Vagina (tissue), 2 donors: ENCODE results near the gene ZNF195. TPM values are rescaled to one million over a fixed set of nuclear protein-coding genes. Genes with fewer than 3 reads are reported as not detected.
"Not testable (repeated sequence)": the region's sequence is repeated elsewhere in the genome, so short reads cannot be mapped to it uniquely, and the experiment has no call there.

ENCODE experiments used
- DNase-seq, 2 donors: peaks; one replicate each; pipeline ENCODE4 v3.0.0-alpha.2; 2017; ENCODE audit errors: extremely low spot score in 2 of 2
- H3K27ac ChIP-seq: fragments of 200-600 bp; sonication (generic); one replicate; pipeline ENCODE4 v1.5.1; 2019
- H3K27me3 ChIP-seq: fragments of 200-600 bp; sonication (generic); one replicate; pipeline ENCODE4 v1.5.1; 2019
- H3K36me3 ChIP-seq, 2 donors: fragments of 200-600 bp; sonication (generic); one replicate each; pipeline ENCODE4 v1.5.1; 2017 to 2019
- H3K4me1 ChIP-seq: fragments of 200-600 bp; sonication (generic); one replicate; pipeline ENCODE4 v1.5.1; 2019
- H3K4me3 ChIP-seq, 2 donors: fragments of 200-600 bp; sonication (generic); 1 replicate in 1 of 2; 2 replicates in 1 of 2; pipeline ENCODE4 v1.5.1; 2016 to 2019
- H3K9me3 ChIP-seq: fragments of 200-600 bp; sonication (generic); one replicate; pipeline ENCODE4 v1.5.1; 2019
- POLR2A ChIP-seq, 2 donors: fragments of 450-650 bp; IDR thresholded peaks; one replicate each; pipeline ENCODE4 v1.6.1; 2017; ENCODE audit warnings: antibody characterized with exemption in 2 of 2, mild to moderate bottlenecking in 2 of 2, moderate library complexity in 2 of 2
- POLR2AphosphoS5 ChIP-seq, 2 donors: sonication (generic); formaldehyde crosslinking; IDR thresholded peaks; one replicate each; pipeline ENCODE4 v1.9.0; 2017; ENCODE audit warnings: antibody characterized with exemption in 2 of 2, mild to moderate bottlenecking in 2 of 2, low read depth in 1 of 2; ENCODE audit not compliant: insufficient read depth in 1 of 2
- intact Hi-C: fragments of 100-400 bp; cut with DNase I; formaldehyde crosslinking; loops from one replicate; pipeline ENCODE4 v1.15.1; 2023
- total RNA-seq: library from RNA; depleted of rRNA; stranded (reverse); fragments of >200 nt; gene quantifications from one replicate; pipeline ENCODE4 v1.2.3, GENCODE V29; 2016
- TF ChIP-seq, protein P1 (sequence below), 3 experiments: fragments of 450-650 bp in 2 of 3; fragments of 200-600 bp in 1 of 3; sonication (generic) in 1 of 3; IDR thresholded peaks; one replicate each; pipeline ENCODE4 v1.5.1; 2017 to 2019; ENCODE audit warnings: antibody characterized with exemption in 3 of 3, mild to moderate bottlenecking in 2 of 3, moderate library complexity in 2 of 3

ZNF195 gene
- total RNA-seq, 1 donor from 2014 or later, result 13.0 TPM

GRCh38 chr11:3417047-3417446 lies 38.1 kb upstream of the ZNF195 start:
- TF ChIP-seq, protein P1, sequence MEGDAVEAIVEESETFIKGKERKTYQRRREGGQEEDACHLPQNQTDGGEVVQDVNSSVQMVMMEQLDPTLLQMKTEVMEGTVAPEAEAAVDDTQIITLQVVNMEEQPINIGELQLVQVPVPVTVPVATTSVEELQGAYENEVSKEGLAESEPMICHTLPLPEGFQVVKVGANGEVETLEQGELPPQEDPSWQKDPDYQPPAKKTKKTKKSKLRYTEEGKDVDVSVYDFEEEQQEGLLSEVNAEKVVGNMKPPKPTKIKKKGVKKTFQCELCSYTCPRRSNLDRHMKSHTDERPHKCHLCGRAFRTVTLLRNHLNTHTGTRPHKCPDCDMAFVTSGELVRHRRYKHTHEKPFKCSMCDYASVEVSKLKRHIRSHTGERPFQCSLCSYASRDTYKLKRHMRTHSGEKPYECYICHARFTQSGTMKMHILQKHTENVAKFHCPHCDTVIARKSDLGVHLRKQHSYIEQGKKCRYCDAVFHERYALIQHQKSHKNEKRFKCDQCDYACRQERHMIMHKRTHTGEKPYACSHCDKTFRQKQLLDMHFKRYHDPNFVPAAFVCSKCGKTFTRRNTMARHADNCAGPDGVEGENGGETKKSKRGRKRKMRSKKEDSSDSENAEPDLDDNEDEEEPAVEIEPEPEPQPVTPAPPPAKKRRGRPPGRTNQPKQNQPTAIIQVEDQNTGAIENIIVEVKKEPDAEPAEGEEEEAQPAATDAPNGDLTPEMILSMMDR (IDR thresholded peaks at IDR 0.05), result peak; percentile 25 to 46 (median 32)
- DNase-seq, H3K27me3 ChIP-seq, H3K4me3 ChIP-seq, H3K4me1 ChIP-seq, H3K9me3 ChIP-seq, H3K36me3 ChIP-seq, intact Hi-C loops, H3K27ac ChIP-seq: not testable (repeated sequence)

- intact Hi-C loops, DNase-seq, H3K36me3 ChIP-seq, H3K9me3 ChIP-seq, H3K4me1 ChIP-seq, H3K27ac ChIP-seq, H3K27me3 ChIP-seq, H3K4me3 ChIP-seq: not testable (repeated sequence)
Measured at GRCh38 chr11:3415301-3415700, 36.4 kb upstream of the ZNF195 start.

- H3K27ac ChIP-seq, H3K36me3 ChIP-seq, intact Hi-C loops, DNase-seq, H3K4me3 ChIP-seq, H3K9me3 ChIP-seq, H3K27me3 ChIP-seq, H3K4me1 ChIP-seq: not testable (repeated sequence)
Measured at GRCh38 chr11:3413666-3414065, 34.7 kb upstream of the ZNF195 start.

DNA sequence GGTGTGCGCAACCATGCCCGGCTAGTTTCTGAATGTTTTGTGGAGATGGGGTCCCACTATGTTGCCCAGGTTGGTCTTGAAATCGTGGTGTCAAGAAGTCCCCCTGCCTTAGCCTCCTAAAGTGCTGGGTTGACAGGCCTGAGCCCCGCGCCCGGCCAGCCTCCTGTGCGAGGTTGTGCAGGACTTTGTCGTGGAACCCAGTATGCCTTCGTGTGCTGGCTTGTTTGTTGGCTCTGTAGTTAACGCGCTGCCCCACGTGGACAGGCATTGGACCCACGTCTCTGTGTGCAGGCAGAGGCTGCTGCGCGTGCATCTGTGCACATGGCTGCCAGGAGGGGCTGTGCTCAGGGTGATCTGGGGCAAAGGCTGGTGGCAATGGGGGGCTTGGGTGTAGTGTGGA lies 33.9 kb upstream of the ZNF195 start:
- H3K27ac ChIP-seq, result no peak overlapping the region
- H3K27me3 ChIP-seq, result no peaks in the 10 kb centered on the region
- H3K4me1 ChIP-seq, result no peaks in the 10 kb centered on the region
- H3K36me3 ChIP-seq, result no peaks in the 10 kb centered on the region
- H3K4me3 ChIP-seq, result no peak overlapping the region
- TF ChIP-seq POLR2AphosphoS5 (IDR thresholded peaks at IDR 0.05; ENCODE audit: insufficient read depth in 1 of 2, low read depth in 1 of 2) (no peak), POLR2A (IDR thresholded peaks at IDR 0.05) (no peak)
- TF ChIP-seq, protein P1 (IDR thresholded peaks at IDR 0.05), result no peak
- no peak for DNase-seq
- H3K9me3 ChIP-seq, result no peaks in the 10 kb centered on the region
- intact Hi-C loops, result no loop called here

DNA sequence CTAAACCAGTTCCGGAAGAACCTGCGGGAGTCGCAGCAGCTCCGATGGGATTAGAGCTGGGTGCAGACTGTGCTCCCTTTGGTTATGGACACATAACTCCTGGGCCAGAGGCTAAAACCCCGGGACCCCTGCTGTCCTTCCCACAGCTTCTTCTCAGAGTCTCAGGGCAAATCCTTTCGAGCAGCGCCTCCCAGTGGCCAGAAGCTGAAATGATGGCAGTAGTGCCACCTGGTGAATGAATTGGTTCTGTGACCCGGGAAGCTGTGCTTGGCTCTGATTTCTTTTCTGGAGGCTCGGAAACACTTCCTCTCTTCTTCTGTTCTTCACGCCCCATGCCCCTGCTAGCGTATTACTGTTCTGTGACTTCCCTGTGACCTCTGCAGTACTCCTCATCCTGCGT lies 29.8 kb upstream of the ZNF195 start:
- H3K4me3 ChIP-seq, intact Hi-C loops, H3K9me3 ChIP-seq, H3K36me3 ChIP-seq, H3K4me1 ChIP-seq, H3K27ac ChIP-seq, H3K27me3 ChIP-seq, DNase-seq: not testable (repeated sequence)
- TF ChIP-seq, protein P1 (IDR thresholded peaks at IDR 0.05), result peak; percentile 64 to 68 (median 66)

- H3K27me3 ChIP-seq, H3K4me3 ChIP-seq, H3K9me3 ChIP-seq, DNase-seq, H3K36me3 ChIP-seq, intact Hi-C loops, H3K4me1 ChIP-seq, H3K27ac ChIP-seq: not testable (repeated sequence)
Measured at GRCh38 chr11:3408058-3408605, 29.2 kb upstream of the ZNF195 start.

GRCh38 chr11:3406937-3407336 lies 28.0 kb upstream of the ZNF195 start:
- DNase-seq, H3K27ac ChIP-seq, H3K27me3 ChIP-seq, H3K9me3 ChIP-seq, H3K36me3 ChIP-seq, H3K4me1 ChIP-seq, intact Hi-C loops, H3K4me3 ChIP-seq: not testable (repeated sequence)

DNA sequence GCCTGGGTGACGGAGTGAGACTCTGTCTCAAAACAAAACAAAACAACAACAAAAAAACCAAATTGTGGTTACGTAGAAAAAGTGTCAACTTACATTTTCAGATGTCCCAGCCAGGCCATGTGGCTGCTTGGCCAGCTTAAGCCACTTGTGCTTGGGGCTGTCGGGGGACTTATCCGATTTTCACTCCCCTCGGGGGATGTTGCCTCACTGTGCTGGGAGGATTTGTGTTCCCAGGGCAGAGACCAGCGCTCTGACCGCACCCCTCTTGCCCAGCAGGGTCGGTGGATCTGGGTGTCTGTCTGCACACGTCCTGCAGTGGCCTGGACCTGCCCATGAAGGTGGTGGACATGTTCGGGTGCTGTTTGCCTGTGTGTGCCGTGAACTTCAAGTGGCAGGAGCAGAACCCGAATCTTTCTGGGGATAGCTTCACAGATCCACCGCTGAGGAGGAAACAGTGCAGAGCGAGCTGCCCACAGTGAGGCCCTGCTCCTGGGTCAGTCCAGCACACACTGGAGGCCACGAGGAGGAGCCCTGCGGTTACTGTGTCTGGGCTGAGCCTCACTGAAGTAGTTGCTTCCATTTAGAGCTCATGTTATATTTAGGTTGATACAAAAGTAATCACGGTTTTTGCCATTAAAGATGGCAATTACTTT lies 27.4 kb upstream of the ZNF195 start:
- H3K27me3 ChIP-seq, H3K9me3 ChIP-seq, H3K4me1 ChIP-seq, intact Hi-C loops, H3K36me3 ChIP-seq, DNase-seq, H3K4me3 ChIP-seq, H3K27ac ChIP-seq: not testable (repeated sequence)

GRCh38 chr11:3404076-3404925 lies 25.4 kb upstream of the ZNF195 start:
- DNase-seq, H3K27ac ChIP-seq, H3K4me1 ChIP-seq, H3K27me3 ChIP-seq, H3K4me3 ChIP-seq, H3K9me3 ChIP-seq, intact Hi-C loops, H3K36me3 ChIP-seq: not testable (repeated sequence)

DNA sequence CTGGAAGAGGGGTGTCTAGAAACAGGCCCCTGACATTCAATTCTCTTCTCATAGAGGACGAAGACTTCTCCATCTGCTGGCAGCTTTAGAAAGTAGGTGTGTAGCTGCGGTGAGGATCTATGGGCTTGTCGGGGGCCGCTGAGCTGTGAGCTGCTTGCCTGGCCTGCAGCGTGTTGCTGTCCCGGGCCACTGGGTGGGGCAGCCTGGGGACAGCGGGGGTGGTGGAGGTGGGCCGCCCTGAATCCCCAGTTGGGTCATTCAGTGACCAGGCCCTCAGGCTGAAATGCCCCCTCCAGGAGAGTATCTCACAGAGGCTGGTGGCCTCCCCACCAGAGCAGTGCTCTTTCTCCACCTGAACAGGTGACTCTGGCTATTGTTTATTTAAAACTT lies 23.9 kb upstream of the ZNF195 start:
- H3K4me3 ChIP-seq, H3K4me1 ChIP-seq, H3K27me3 ChIP-seq, DNase-seq, intact Hi-C loops, H3K36me3 ChIP-seq, H3K27ac ChIP-seq, H3K9me3 ChIP-seq: not testable (repeated sequence)
